Gastroesophageal sphincter (tissue), 4 donors: Measurements from ENCODE around the gene VGLL3. TPM values are rescaled to one million over a fixed set of nuclear protein-coding genes. Genes with fewer than 3 reads are reported as not detected.

Source experiments
- ATAC-seq: fragments of 150-250 bp; one replicate; pipeline ENCODE4 v1.9.1; 2016; ENCODE audit warnings: mild to moderate bottlenecking, moderate library complexity
- H3K27ac ChIP-seq, 4 donors: fragments of 200-600 bp; sonication (generic) in 3 of 4; 1 replicate in 3 of 4; 2 replicates in 1 of 4; pipeline ENCODE4 v1.5.1; 2016 to 2019
- H3K27me3 ChIP-seq: fragments of 200-600 bp; sonication (generic); one replicate; pipeline ENCODE4 v1.5.1; 2019
- H3K36me3 ChIP-seq, 2 donors: fragments of 200-600 bp; sonication (generic); one replicate each; pipeline ENCODE4 v1.5.1; 2019; ENCODE audit warnings: control low read depth in 1 of 2
- H3K4me1 ChIP-seq, 3 donors: fragments of 200-600 bp; sonication (generic); 1 replicate in 2 of 3; 2 replicates in 1 of 3; pipeline ENCODE4 v1.5.1; 2016 to 2019; ENCODE audit warnings: control low read depth in 2 of 3
- H3K4me3 ChIP-seq, 2 donors: fragments of 200-600 bp; sonication (generic); one replicate each; pipeline ENCODE4 v1.5.1; 2019; ENCODE audit warnings: mild to moderate bottlenecking in 1 of 2, moderate library complexity in 1 of 2
- H3K9me3 ChIP-seq, 3 donors: fragments of 200-600 bp; sonication (generic); one replicate each; pipeline ENCODE4 v1.5.1; 2017 to 2019; ENCODE audit warnings: control low read depth in 2 of 3
- EP300 ChIP-seq: sonication (generic); formaldehyde crosslinking; IDR thresholded peaks from one replicate; pipeline ENCODE4 v1.6.1; 2017; ENCODE audit warnings: antibody characterized with exemption, mild to moderate bottlenecking
- POLR2A ChIP-seq, 2 donors: fragments of 450-650 bp; IDR thresholded peaks; one replicate each; pipeline ENCODE4 v1.6.1; 2017; ENCODE audit warnings: antibody characterized with exemption in 2 of 2, mild to moderate bottlenecking in 2 of 2, moderate library complexity in 1 of 2
- POLR2AphosphoS5 ChIP-seq: sonication (generic); formaldehyde crosslinking; IDR thresholded peaks from one replicate; pipeline ENCODE4 v1.6.1; 2017; ENCODE audit warnings: antibody characterized with exemption
- WGBS, 2 donors: methylation state at CpG; one replicate each; pipeline ENCODE4 v1.1.5; 2018; ENCODE audit warnings: low coverage in 1 of 2; 5-methylcytosine and 5-hydroxymethylcytosine counted together
- total RNA-seq, 4 donors: library from RNA; depleted of rRNA; stranded (reverse); fragments of >200 nt; gene quantifications; one replicate each; pipeline ENCODE4 v1.1.0, GENCODE V29; 2016
- TF ChIP-seq, protein P1 (sequence below), 4 experiments: fragments of 200-600 bp in 2 of 4; fragments of 450-650 bp in 2 of 4; sonication (generic) in 1 of 4; IDR thresholded peaks; one replicate each; pipeline ENCODE4 v1.5.1; 2017 to 2019; ENCODE audit warnings: antibody characterized with exemption in 4 of 4, mild to moderate bottlenecking in 2 of 4, moderate library complexity in 2 of 4

The VGLL3 gene
- total RNA-seq, 4 donors from 2014 or later = 12.5 to 43.3 (median 32.1) TPM

DNA sequence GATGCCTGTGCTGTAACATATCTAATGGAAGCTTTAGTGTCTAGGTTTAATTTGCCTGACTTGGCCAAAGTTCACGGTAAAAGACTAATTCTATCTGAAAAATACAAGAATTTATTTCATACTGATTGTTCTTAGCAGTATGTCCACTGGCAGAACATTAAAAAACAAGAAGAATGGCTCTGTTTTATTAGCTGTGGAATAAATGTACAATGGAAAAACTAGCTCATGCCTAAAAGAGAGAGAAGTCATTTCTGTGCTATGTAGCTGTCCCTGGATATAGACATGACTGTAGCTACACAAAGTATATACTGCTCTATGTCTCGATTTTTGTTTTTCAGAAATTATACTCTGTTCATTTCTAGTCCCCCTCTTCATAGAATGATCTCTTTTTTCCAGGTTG lies 13.9 kb upstream of the VGLL3 start:
- TF ChIP-seq, protein P1, sequence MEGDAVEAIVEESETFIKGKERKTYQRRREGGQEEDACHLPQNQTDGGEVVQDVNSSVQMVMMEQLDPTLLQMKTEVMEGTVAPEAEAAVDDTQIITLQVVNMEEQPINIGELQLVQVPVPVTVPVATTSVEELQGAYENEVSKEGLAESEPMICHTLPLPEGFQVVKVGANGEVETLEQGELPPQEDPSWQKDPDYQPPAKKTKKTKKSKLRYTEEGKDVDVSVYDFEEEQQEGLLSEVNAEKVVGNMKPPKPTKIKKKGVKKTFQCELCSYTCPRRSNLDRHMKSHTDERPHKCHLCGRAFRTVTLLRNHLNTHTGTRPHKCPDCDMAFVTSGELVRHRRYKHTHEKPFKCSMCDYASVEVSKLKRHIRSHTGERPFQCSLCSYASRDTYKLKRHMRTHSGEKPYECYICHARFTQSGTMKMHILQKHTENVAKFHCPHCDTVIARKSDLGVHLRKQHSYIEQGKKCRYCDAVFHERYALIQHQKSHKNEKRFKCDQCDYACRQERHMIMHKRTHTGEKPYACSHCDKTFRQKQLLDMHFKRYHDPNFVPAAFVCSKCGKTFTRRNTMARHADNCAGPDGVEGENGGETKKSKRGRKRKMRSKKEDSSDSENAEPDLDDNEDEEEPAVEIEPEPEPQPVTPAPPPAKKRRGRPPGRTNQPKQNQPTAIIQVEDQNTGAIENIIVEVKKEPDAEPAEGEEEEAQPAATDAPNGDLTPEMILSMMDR (IDR thresholded peaks at IDR 0.05) = no peak
- TF ChIP-seq EP300 = no peak
- TF ChIP-seq POLR2AphosphoS5 = no peak
- TF ChIP-seq POLR2A (IDR thresholded peaks at IDR 0.05) = no peak
- Histone ChIP-seq H3K9me3 (no peaks in the 10 kb centered on the region), H3K4me3 (no peak overlapping the region), H3K27ac (no peak overlapping the region), H3K4me1 (no peaks in the 10 kb centered on the region), H3K27me3 (no peaks in the 10 kb centered on the region), H3K36me3 (no peaks in the 10 kb centered on the region)
- ATAC-seq = no peak
- 40 to 85% methylated on average over 2 of the region's 2 CpGs for WGBS, 2 donors

DNA sequence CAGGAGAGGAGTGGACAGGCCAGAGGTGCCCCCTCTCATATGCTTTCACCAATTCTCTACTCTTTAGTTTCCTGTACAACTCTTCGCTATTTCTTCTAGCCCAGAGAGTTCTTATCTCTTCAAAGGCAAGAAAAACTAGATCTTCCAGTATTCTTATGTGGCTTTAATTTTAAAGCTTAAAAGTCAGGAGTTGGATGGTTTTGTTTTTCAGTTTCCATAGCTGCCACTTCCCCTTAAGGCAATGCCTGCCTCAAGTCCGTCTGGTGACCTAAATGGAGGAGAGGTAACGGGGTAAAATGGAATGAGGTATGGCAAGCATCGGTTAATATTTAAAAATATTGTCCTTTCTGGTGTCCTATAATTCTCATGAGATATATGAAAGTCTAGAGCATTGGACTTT lies 11.4 kb upstream of the VGLL3 start:
- Histone ChIP-seq H3K9me3 (no peaks in the 10 kb centered on the region), H3K4me3 (no peak overlapping the region), H3K27ac (no peak overlapping the region), H3K4me1 (no peaks in the 10 kb centered on the region), H3K27me3 (no peaks in the 10 kb centered on the region), H3K36me3 (no peaks in the 10 kb centered on the region)
- ATAC-seq = no peak
- WGBS, 2 donors = 97 to 100% methylated on average over 1 to 4 of the region's 4 CpGs
- TF ChIP-seq, protein P1 (IDR thresholded peaks at IDR 0.05) = no peak
- TF ChIP-seq EP300 (no peak), POLR2A (IDR thresholded peaks at IDR 0.05) (no peak), POLR2AphosphoS5 (no peak)

DNA sequence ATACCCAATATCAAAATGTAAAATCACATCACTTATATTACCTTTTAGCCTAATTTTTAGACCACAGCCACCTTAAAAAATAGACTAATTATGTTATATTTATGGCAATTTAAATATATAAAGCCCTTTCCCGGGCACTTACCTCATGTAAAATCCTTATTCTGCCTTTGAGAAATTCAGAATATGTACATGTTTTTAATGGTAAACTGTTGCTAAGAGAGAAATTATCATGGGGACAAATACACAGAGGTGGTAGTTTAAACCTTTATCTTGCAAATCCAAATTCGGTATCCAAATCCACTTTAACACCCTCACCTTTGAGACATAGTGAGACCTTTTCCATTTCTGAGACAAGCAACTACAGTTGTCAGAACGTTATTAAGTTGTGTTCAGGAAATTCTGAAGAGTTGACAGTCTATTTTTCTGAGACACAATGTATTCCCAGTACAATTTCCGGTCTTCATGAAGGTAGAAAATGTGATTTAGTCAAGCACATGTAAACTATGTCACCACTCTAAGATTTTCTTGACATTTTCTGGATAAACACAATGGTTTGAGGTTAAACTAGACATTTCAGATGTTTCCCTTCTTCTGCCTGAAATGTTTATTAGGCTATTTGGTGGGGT lies 10.6 kb upstream of the VGLL3 start:
- Histone ChIP-seq H3K4me1 (no peaks in the 10 kb centered on the region), H3K9me3 (no peaks in the 10 kb centered on the region), H3K36me3 (no peaks in the 10 kb centered on the region), H3K27me3 (no peaks in the 10 kb centered on the region), H3K4me3 (no peak overlapping the region), H3K27ac (no peak overlapping the region)
- no peak for ATAC-seq
- 42 to 44% methylated on average over 4 of the region's 4 CpGs for WGBS, 2 donors
- no peak for TF ChIP-seq EP300
- TF ChIP-seq POLR2AphosphoS5 = no peak
- TF ChIP-seq POLR2A (IDR thresholded peaks at IDR 0.05) = no peak
- TF ChIP-seq, protein P1 (IDR thresholded peaks at IDR 0.05) = no peak

DNA sequence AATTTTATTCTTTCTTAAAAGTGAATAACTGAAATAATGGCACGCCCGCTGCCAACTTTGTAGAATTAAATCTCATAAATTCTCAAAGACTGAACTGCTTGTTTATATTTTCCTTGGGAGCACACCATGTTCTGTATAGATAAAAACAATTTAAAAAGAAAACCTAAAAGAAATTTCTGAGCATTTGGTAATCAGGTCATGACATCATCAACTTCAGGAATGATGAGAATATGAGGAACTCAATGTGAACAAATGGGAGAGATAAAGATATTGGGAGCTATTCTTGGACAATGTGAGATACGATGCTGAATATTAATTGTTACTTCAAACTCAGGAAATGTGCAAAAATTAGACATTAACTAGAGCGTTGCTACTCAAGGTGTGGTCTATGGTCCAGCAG lies 10.0 kb upstream of the VGLL3 start:
- no peak overlapping the region for H3K27ac ChIP-seq
- TF ChIP-seq, protein P1 (IDR thresholded peaks at IDR 0.05) = no peak
- TF ChIP-seq POLR2A (IDR thresholded peaks at IDR 0.05) = no peak
- no peak for TF ChIP-seq EP300
- no peak for TF ChIP-seq POLR2AphosphoS5
- H3K36me3 ChIP-seq = no peaks in the 10 kb centered on the region
- H3K9me3 ChIP-seq = no peaks in the 10 kb centered on the region
- H3K4me1 ChIP-seq = no peaks in the 10 kb centered on the region
- H3K4me3 ChIP-seq = no peak overlapping the region
- 83 to 86% methylated on average over 4 of the region's 4 CpGs for WGBS, 2 donors
- no peak for ATAC-seq
- H3K27me3 ChIP-seq = no peaks in the 10 kb centered on the region

DNA sequence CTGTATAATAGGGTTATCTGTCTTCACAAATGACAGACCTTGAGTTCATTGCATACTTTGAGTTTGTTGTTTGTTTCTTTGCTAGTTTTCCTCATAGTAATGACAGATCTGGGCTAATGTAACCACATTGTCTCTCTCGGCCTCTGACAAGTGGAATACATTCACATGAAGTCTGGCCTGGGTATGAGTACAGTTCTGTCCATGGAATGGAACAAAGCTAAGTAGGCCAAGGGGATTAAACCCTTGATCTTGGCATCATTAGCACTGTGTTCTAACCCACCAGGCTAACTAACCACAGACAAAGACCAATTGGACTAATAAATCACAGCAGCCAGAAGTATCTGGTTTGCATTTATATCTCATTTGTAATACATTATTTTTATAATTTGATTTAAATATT lies 7.6 kb upstream of the VGLL3 start:
- Histone ChIP-seq H3K27me3 (no peaks in the 10 kb centered on the region), H3K9me3 (no peaks in the 10 kb centered on the region), H3K4me1 (no peaks in the 10 kb centered on the region), H3K36me3 (no peaks in the 10 kb centered on the region), H3K4me3 (no peak overlapping the region), H3K27ac (no peak overlapping the region)
- 58 to 83% methylated on average over 1 of the region's 1 CpG for WGBS, 2 donors
- TF ChIP-seq, protein P1 (IDR thresholded peaks at IDR 0.05) = no peak
- no peak for TF ChIP-seq POLR2AphosphoS5
- no peak for ATAC-seq
